Activated CD4-positive, alpha-beta T cell treated with anti-CD3 and anti-CD28 coated beads, Interleukin-2, amount 50 U/mL, for 4 hours (primary cell): ENCODE results near the gene C19orf38.

Source experiments
- DNase-seq, 2 experiments: peaks; one replicate each; pipeline ENCODE4 v3.0.0-alpha.2; 2020

The C19orf38 gene

DNA sequence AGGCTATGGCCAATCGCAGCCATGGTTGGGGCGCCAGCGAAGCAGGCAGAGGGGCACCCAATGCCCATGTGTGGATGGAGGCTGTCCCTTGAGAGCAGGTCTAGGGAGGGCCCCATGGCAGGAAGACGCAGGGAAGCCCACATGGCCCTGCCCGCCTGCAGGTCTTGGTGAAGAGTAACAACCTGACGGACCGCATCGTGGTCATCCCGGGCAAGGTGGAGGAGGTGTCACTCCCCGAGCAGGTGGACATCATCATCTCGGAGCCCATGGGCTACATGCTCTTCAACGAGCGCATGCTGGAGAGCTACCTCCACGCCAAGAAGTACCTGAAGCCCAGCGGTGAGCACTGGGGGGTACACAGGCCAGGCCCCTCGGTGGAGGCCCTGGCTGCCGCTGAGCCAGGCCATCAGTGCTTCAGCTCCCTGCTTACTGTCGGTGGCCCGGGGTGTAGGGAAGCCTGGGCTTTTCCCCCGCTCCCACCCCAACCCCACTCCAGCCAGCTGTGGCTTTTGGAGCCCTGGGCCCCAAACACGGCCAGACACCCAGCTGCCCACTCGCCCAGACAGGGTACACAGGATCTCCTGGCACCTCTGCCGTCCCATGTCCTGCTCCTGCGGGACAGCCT, 65.6 kb downstream of the C19orf38 start:
- DNase-seq, result no peak

DNA sequence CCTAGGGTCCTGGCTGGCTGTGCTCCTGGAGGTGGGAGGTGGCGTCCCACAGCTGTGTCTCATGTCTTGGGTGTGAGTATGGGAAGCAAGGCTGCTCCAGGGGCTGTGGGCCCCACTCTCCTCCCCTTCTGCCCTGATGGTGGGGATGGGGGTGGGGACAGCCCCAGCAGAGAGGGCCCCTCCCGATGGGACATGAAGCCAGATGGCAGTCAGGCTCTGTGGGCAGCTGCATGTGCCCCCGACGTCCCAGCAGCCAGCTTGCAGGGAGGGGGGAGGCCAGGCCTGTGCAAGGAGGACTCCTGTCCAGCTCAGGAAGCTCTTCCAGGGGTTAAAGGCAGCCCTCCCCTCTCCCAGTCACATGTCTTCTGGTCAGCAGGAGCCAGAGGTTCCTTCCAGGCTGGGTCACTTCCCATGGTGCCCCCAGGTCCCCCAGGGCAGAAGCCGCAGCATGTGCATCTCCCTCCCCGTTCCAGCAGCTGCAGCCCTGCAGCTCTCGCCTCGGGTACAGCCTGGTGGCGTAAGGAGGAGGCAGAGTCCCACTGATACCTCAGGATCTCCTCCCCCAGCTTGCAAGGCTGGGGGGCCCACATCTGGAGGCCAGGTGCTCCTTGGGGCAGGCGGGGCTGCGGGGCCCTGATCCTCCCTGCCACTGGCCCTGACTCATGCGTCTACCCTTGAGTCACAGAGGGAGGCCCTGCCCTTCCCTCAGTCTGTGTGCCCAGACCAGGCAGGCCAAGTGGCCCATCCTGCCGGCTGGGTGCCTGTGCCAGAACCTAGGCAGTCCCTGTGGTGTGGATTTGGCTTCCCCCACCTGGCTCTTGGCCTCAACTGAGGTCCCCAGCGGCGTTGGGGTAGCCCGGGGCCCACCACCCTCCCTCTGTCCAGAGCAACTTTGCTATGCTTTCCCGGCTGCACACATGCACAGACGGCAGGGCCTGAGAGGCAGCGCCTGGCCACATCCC, 67.2 kb downstream of the C19orf38 start:
- DNase-seq, result no peak

DNA sequence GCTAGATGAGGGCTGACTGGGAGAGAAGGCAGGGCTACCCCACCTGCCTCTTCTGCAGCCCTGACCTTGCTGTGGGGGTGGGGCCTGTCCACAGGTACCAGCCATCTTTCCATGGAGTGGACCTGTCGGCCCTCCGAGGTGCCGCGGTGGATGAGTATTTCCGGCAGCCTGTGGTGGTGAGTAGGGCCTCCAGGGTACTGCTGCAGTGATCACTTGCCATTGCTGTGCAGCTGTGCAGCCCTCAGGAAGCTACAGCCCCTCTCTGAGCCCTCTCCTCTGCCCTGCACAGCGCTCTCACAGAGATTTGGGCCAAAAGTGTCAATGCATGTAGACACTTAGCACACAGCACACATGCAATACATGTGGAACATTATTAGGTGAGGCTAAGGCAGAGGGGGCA, 68.4 kb downstream of the C19orf38 start:
- DNase-seq, result no peak

DNA sequence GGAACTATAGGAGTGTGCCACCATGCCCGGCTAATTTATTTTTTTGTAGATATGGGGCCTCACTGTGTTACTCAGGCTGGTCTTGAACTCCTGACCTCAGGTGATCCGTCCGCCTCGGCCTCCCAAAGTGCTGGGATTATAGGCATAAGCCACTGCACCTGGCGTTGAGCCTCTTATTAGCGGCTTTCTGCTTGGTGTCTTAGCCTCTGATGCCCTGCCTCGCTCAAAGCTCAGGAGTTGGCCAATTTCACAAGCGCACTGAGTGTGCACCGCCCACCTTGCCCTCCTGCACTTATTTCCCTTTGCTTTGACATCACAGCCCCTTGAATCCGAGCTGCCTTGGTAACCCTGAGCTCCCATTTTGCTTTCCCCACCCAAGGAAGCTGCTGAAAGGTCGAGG, 70.1 kb downstream of the C19orf38 start:
- no peak for DNase-seq
